Activated T-cell treated with anti-CD3 and anti-CD28 coated beads, Interleukin-2, amount 50 U/mL, for 4 hours (primary cell): Measurements from ENCODE around the gene SNED1. TPM values are rescaled to one million over a fixed set of nuclear protein-coding genes. Genes with fewer than 3 reads are reported as not detected.
"Not testable (repeated sequence)": the region's sequence is repeated elsewhere in the genome, so short reads cannot be mapped to it uniquely, and the experiment has no call there.

Experiments
- ATAC-seq, 2 donors: fragments of 200-7000 bp; cut with Tn5 transposase; one replicate each; pipeline ENCODE4 v1.10.0; 2021
- DNase-seq: peaks from one replicate; pipeline ENCODE4 v3.0.0-alpha.2; 2020
- H3K27me3 Mint-ChIP-seq: one replicate; pipeline ENCODE4 v1.8.0; 2021; ENCODE audit warnings: low read depth, mixed read lengths
- H3K36me3 Mint-ChIP-seq: one replicate; pipeline ENCODE4 v1.8.0; 2022; ENCODE audit warnings: mixed read lengths; ENCODE audit not compliant: insufficient read depth
- H3K4me1 Mint-ChIP-seq: one replicate; pipeline ENCODE4 v1.8.0; 2021; ENCODE audit warnings: low read depth, mixed read lengths
- H3K4me3 Mint-ChIP-seq: one replicate; pipeline ENCODE4 v1.8.0; 2021; ENCODE audit warnings: mild to moderate bottlenecking, moderate library complexity, mixed read lengths
- H3K9me3 Mint-ChIP-seq: one replicate; pipeline ENCODE4 v1.8.0; 2021; ENCODE audit warnings: mixed read lengths
- total RNA-seq, 3 donors: library from RNA; stranded (reverse); gene quantifications; one replicate each; pipeline ENCODE4 v1.2.1, GENCODE V29; 2021

Gene SNED1
- total RNA-seq, 3 donors from 2014 or later, result 0.53 to 2.1 (median 1.3) TPM

- not testable (repeated sequence) for ATAC-seq, H3K27me3 Mint-ChIP-seq, DNase-seq, H3K9me3 Mint-ChIP-seq, H3K4me3 Mint-ChIP-seq
- H3K36me3 Mint-ChIP-seq, result peaks cover 37% of the 10 kb centered on the region
- peaks cover 44% of the 10 kb centered on the region for H3K4me1 Mint-ChIP-seq
Observed at GRCh38 chr2:241093133-241093781, 94.8 kb downstream of the SNED1 start.

DNA sequence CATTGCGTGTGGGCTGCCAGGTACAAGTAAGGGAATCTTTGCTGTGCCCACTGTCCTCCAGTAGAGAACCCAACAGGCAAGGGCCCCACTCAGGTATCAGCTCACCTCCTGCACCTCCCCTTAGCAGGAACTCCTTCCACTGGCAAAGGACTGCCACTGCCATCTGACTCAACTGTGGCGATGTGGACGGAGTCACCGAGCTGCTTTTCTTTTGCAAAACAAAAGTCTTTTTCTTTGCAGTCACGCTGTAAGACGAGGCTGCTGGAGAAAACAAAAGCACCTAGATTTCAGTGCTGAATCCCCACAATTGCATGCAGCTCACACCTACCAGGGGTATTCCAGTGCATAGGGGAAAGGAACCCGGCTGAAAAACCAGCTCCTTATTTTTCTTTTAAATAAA is 95.8 kb downstream of the SNED1 start:
- no peaks in the 10 kb centered on the region for H3K27me3 Mint-ChIP-seq
- no peaks in the 10 kb centered on the region for H3K9me3 Mint-ChIP-seq
- H3K4me3 Mint-ChIP-seq, result no peak overlapping the region
- peaks cover 53% of the 10 kb centered on the region for H3K4me1 Mint-ChIP-seq
- peaks cover 36% of the 10 kb centered on the region for H3K36me3 Mint-ChIP-seq
- DNase-seq, result no peak
- no peak for ATAC-seq

GRCh38 chr2:241094924-241095420 is 96.6 kb downstream of the SNED1 start:
- Mint-ChIP-seq H3K9me3 (no peaks in the 10 kb centered on the region), H3K4me3 (no peak overlapping the region), H3K4me1 (peaks cover 57% of the 10 kb centered on the region), H3K27me3 (no peaks in the 10 kb centered on the region), H3K36me3 (peaks cover 41% of the 10 kb centered on the region)
- ATAC-seq (no peak), DNase-seq (no peak)

DNA sequence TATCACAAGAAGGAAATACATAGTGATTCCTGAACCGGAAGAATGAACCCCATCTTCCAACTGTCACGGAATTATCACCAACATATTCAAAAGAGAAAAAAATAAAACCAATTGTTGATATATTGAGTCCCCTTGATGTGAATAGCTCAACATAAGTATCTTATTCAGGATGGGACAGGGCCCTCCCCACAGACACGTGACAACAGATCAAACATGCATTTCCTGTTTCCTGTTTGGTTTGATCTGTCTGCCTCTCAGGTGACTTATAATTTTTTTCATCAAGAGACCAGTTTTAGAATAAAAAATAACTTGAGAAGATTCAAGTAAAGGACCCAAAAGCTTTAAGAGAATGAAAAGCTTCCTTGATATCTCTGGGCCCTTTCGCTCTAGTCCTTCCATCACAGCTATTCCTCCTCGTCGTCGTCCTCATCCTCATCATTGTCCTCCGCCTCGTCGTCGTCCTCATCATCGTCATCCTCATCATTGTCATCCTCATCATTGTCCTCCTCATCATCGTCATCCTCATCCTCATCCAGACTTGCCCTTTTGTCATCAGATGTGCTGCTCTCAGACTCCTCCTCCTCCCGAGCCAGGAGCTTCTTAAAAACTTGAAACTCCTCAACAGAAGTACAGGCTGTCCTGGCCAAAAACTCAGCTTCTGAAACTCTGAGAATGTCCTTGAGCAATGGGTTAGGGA is 97.3 kb downstream of the SNED1 start:
- no peaks in the 10 kb centered on the region for H3K27me3 Mint-ChIP-seq
- H3K36me3 Mint-ChIP-seq, result peaks cover 41% of the 10 kb centered on the region

GRCh38 chr2:241096979-241097378 is 98.6 kb downstream of the SNED1 start:
- no peak for DNase-seq
- no peak overlapping the region for H3K4me3 Mint-ChIP-seq
- no peaks in the 10 kb centered on the region for H3K27me3 Mint-ChIP-seq
- H3K9me3 Mint-ChIP-seq, result no peaks in the 10 kb centered on the region
- peaks cover 62% of the 10 kb centered on the region for H3K4me1 Mint-ChIP-seq
- H3K36me3 Mint-ChIP-seq, result peaks cover 39% of the 10 kb centered on the region
- peak; percentile 49 to 56 for ATAC-seq

More for the DNA sequence above, 97.3 kb downstream of the SNED1 start:
- DNase-seq (no peak), ATAC-seq (peak; percentile 59 to 71)
- H3K4me3 Mint-ChIP-seq, result peak overlapping the region; percentile 45
- no peaks in the 10 kb centered on the region for H3K9me3 Mint-ChIP-seq
- peaks cover 63% of the 10 kb centered on the region for H3K4me1 Mint-ChIP-seq

DNA sequence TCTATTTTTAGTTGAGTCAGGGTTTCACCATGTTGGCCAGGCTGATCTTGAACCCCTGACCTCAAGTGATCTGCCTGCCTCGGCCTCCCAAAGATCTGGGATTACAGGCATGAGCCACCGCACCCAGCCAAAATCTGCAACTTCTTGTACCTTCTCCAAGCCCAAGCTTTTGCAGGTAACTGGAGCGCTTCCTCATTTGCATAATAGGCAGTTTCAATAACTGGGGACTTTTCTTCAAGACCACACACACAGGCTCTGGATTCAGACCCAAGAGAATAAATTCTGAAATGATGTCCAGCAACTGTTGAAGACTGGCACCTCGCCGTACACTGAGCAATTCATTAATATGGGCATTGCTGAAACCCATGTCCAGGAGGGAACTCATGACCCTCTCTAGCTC is 100.8 kb downstream of the SNED1 start:
- ATAC-seq, result no peak
- Mint-ChIP-seq H3K4me1 (peaks cover 76% of the 10 kb centered on the region), H3K27me3 (no peaks in the 10 kb centered on the region), H3K36me3 (peaks cover 39% of the 10 kb centered on the region), H3K4me3 (no peak overlapping the region), H3K9me3 (no peaks in the 10 kb centered on the region)
- no peak for DNase-seq

DNA sequence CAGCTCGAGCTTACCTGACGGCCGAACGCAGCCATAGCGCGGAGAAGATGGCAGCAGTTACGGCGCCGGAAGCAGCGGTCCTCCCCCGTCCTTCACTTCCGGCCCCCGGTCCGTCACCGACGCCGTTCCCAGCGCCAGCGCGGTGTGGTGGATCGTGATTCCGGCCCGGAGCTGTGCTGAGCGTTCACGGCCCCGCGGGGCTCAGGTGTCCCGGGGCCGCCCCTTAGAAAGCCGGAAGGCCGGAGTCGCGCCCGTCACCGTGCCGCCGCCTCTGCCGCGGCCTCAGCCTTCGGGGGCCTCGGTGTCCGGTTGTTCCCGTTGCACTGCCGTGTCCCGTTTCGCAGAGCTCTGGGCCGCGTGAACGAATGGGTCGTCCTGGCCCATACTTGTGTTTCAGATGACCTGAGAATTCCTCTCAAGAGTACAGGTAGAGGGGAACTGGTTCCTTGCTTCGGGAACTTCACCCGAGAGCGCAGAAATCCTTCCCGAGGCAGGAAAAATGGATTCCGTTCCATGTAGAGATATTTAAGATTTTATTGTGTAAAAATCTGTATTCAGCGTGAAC is 103.9 kb downstream of the SNED1 start, which contains the start of gene MTERF4:
TSS of gene MTERF4 (minus strand) at position 49 of the 565 bp plus-strand sequence. CDS start at position 35, 14 bp downstream.
- Mint-ChIP-seq H3K9me3 (no peaks in the 10 kb centered on the region), H3K4me1 (peaks cover 53% of the 10 kb centered on the region), H3K27me3 (no peaks in the 10 kb centered on the region), H3K4me3 (peak within 1 kb of the TSS; percentile 94), H3K36me3 (peaks cover 17% of the 10 kb centered on the region)
- ATAC-seq (peak; percentile 98 to 99), DNase-seq (peak; percentile 84)

DNA sequence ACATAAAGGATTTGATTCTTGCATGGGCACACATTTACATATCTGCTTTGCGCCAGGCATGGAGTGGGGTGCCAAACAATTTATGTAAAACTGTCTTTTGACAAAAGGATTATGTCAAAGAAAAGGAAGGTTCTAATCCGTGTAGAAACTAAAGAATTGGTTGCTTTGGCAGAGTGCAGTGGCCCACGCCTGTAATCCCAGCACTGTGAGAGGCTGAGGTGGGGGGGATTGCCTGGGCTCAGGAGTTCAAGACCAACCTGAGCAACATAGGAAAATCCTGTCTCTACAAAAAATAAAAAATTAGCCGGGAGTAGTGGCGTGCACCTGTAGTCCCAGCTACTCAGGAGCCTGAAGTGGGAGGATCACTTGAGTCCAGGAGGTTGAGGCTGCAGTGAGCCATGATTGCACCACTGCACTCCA is 104.8 kb downstream of the SNED1 start:
- DNase-seq (no peak), ATAC-seq (no peak)
- peak overlapping the region; percentile 94 for H3K4me3 Mint-ChIP-seq
- no peaks in the 10 kb centered on the region for H3K9me3 Mint-ChIP-seq
- no peaks in the 10 kb centered on the region for H3K27me3 Mint-ChIP-seq
- H3K36me3 Mint-ChIP-seq, result peaks cover 13% of the 10 kb centered on the region
- peaks cover 53% of the 10 kb centered on the region for H3K4me1 Mint-ChIP-seq

DNA sequence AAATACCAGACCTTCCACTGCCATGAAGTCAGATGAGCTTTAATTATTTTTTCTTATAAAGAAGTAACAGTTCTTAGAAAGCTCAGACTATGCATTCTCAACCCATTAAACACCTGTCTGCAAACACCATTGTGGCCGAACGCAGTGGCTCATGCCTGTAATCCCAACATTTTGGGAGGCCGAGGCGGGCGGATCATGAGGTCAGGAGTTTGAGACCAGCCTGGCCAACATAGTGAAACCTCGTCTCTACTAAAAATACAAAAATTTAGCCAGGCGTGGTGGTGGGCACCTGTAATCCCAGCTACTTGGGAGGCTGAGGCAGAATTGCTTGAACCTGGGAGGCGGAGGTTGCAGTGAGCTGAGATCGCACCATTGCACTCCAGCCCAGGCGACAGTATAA is 106.2 kb downstream of the SNED1 start:
- H3K4me1 Mint-ChIP-seq, result peaks cover 51% of the 10 kb centered on the region
- H3K27me3 Mint-ChIP-seq, H3K36me3 Mint-ChIP-seq, ATAC-seq, H3K9me3 Mint-ChIP-seq, H3K4me3 Mint-ChIP-seq, DNase-seq: not testable (repeated sequence)

- Mint-ChIP-seq H3K27me3 (no peaks in the 10 kb centered on the region), H3K4me1 (peaks cover 52% of the 10 kb centered on the region), H3K36me3 (no peaks in the 10 kb centered on the region), H3K9me3 (no peaks in the 10 kb centered on the region), H3K4me3 (no peak overlapping the region)
- ATAC-seq (no peak), DNase-seq (no peak)
Observed at GRCh38 chr2:241105641-241106040, 107.2 kb downstream of the SNED1 start.

- Mint-ChIP-seq H3K36me3 (peaks cover 9% of the 10 kb centered on the region), H3K4me1 (peaks cover 59% of the 10 kb centered on the region), H3K27me3 (no peaks in the 10 kb centered on the region), H3K9me3 (no peaks in the 10 kb centered on the region), H3K4me3 (no peak overlapping the region)
- no peak for ATAC-seq
- DNase-seq, result no peak
Observed at GRCh38 chr2:241107031-241107783, 108.8 kb downstream of the SNED1 start.

GRCh38 chr2:241108271-241109209 is 110.1 kb downstream of the SNED1 start:
- H3K4me1 Mint-ChIP-seq, result peaks cover 54% of the 10 kb centered on the region
- ATAC-seq, result no peak
- no peaks in the 10 kb centered on the region for H3K9me3 Mint-ChIP-seq
- no peaks in the 10 kb centered on the region for H3K27me3 Mint-ChIP-seq
- no peak for DNase-seq
- H3K36me3 Mint-ChIP-seq, result peaks cover 13% of the 10 kb centered on the region
- H3K4me3 Mint-ChIP-seq, result peak overlapping the region; percentile 69
